Tibial nerve (tissue), 4 donors: ENCODE data around the gene GIPC3. TPM values are rescaled to one million over a fixed set of nuclear protein-coding genes. Genes with fewer than 3 reads are reported as not detected.

Experiments
- DNase-seq, 2 donors: peaks; one replicate each; pipeline ENCODE4 v3.0.0-alpha.2; 2019; ENCODE audit warnings: low spot score in 2 of 2
- H3K27ac ChIP-seq, 4 donors: fragments of 200-600 bp; sonication (generic) in 3 of 4; one replicate each; pipeline ENCODE4 v1.5.1; 2017 to 2019; ENCODE audit warnings: mild to moderate bottlenecking in 1 of 4
- H3K27me3 ChIP-seq, 2 donors: fragments of 200-600 bp; sonication (generic) in 1 of 2; one replicate each; pipeline versions ENCODE4 v1.5.1 to v1.6.0; 2017 to 2019
- H3K36me3 ChIP-seq, 3 donors: fragments of 200-600 bp; sonication (generic); one replicate each; pipeline ENCODE4 v1.5.1; 2018 to 2019
- H3K4me1 ChIP-seq, 4 donors: fragments of 200-600 bp; sonication (generic) in 3 of 4; one replicate each; pipeline ENCODE4 v1.5.1; 2017 to 2019
- H3K4me3 ChIP-seq, 4 donors: fragments of 200-600 bp; sonication (generic) in 3 of 4; one replicate each; pipeline ENCODE4 v1.5.1; 2017 to 2019; ENCODE audit warnings: mild to moderate bottlenecking in 1 of 4, moderate library complexity in 1 of 4
- H3K9me3 ChIP-seq, 4 donors: fragments of 200-600 bp; sonication (generic) in 3 of 4; one replicate each; pipeline ENCODE4 v1.5.1; 2017 to 2019
- CTCF ChIP-seq, 5 experiments: fragments of 200-600 bp in 3 of 5; fragments of 450-650 bp in 2 of 5; sonication (generic) in 3 of 5; IDR thresholded peaks; one replicate each; pipeline ENCODE4 v1.5.1; 2016 to 2019; ENCODE audit warnings: antibody characterized with exemption in 5 of 5, mild to moderate bottlenecking in 3 of 5, moderate library complexity in 2 of 5
- EP300 ChIP-seq, 2 donors: sonication (generic); formaldehyde crosslinking; IDR thresholded peaks; one replicate each; pipeline ENCODE4 v1.6.1; 2017; ENCODE audit warnings: antibody characterized with exemption in 2 of 2, mild to moderate bottlenecking in 1 of 2
- POLR2A ChIP-seq, 2 donors: fragments of 450-650 bp; IDR thresholded peaks; one replicate each; pipeline ENCODE4 v1.6.1; 2017; ENCODE audit warnings: antibody characterized with exemption in 2 of 2, mild to moderate bottlenecking in 2 of 2, moderate library complexity in 2 of 2
- WGBS, 2 donors: methylation state at CpG; one replicate each; pipeline ENCODE4 v1.1.5; 2018; 5-methylcytosine and 5-hydroxymethylcytosine counted together
- total RNA-seq, 4 donors: library from RNA; depleted of rRNA; stranded (reverse); fragments of >200 nt; gene quantifications; one replicate each; pipeline ENCODE4 v1.1.0, GENCODE V29; 2016

The GIPC3 gene
- total RNA-seq, 4 donors from 2014 or later: 0.21 to 2.4 (median 1.1) TPM

- Histone ChIP-seq H3K36me3 (peaks cover 0 to 47% (median 6%) of the 10 kb centered on the region in 3 donors), H3K27ac (no peak overlapping the region), H3K9me3 (no peaks in the 10 kb centered on the region), H3K27me3 (no peaks in the 10 kb centered on the region), H3K4me1 (peaks cover 0 to 55% (median 30%) of the 10 kb centered on the region in 4 donors), H3K4me3 (no peak overlapping the region)
- DNase-seq: no peak
- WGBS, 2 donors: 87 to 89% methylated on average over 28 to 34 of the region's 34 CpGs
- TF ChIP-seq POLR2A (IDR thresholded peaks at IDR 0.05) (no peak), EP300 (IDR thresholded peaks at IDR 0.05) (no peak), CTCF (IDR thresholded peaks at IDR 0.05) (no peak)
Measured at GRCh38 chr19:3550947-3551791, 34.1 kb upstream of the GIPC3 start.

- 74 to 84% methylated on average over 9 of the region's 9 CpGs for WGBS, 2 donors
- Histone ChIP-seq H3K27me3 (no peaks in the 10 kb centered on the region), H3K9me3 (no peaks in the 10 kb centered on the region), H3K36me3 (peaks cover 0 to 42% (median 6%) of the 10 kb centered on the region in 3 donors), H3K4me3 (no peak overlapping the region), H3K27ac (peak overlapping the region in 1 of 4 donors; percentile 56), H3K4me1 (peaks cover 0 to 60% (median 34%) of the 10 kb centered on the region in 4 donors)
- TF ChIP-seq EP300 (IDR thresholded peaks at IDR 0.05) (no peak), POLR2A (IDR thresholded peaks at IDR 0.05) (no peak), CTCF (IDR thresholded peaks at IDR 0.05) (no peak)
- no peak for DNase-seq
Measured at GRCh38 chr19:3551792-3552095, 33.5 kb upstream of the GIPC3 start.

GRCh38 chr19:3554254-3555083, 30.8 kb upstream of the GIPC3 start:
- no peak for DNase-seq
- Histone ChIP-seq H3K9me3 (no peaks in the 10 kb centered on the region), H3K4me3 (peak overlapping the region in 1 of 4 donors; percentile 1), H3K36me3 (peaks cover 0 to 19% (median 0%) of the 10 kb centered on the region in 3 donors), H3K27me3 (no peaks in the 10 kb centered on the region), H3K27ac (peak overlapping the region in 3 of 4 donors; percentile 56 to 96 (median 78)), H3K4me1 (peaks cover 0 to 50% (median 27%) of the 10 kb centered on the region in 4 donors)
- no peak for TF ChIP-seq EP300 (IDR thresholded peaks at IDR 0.05)
- TF ChIP-seq POLR2A (IDR thresholded peaks at IDR 0.05): no peak
- no peak for TF ChIP-seq CTCF (IDR thresholded peaks at IDR 0.05)
- WGBS, 2 donors: 69 to 72% methylated on average over 20 to 21 of the region's 21 CpGs

GRCh38 chr19:3555653-3556422, 29.4 kb upstream of the GIPC3 start:
- Histone ChIP-seq H3K9me3 (no peaks in the 10 kb centered on the region), H3K4me3 (peak overlapping the region; percentile 93 to 98 (median 96)), H3K27ac (peak overlapping the region in 3 of 4 donors; percentile 56 to 96 (median 73)), H3K27me3 (no peaks in the 10 kb centered on the region), H3K4me1 (peaks cover 0 to 50% (median 27%) of the 10 kb centered on the region in 4 donors), H3K36me3 (peaks cover 0 to 6% (median 0%) of the 10 kb centered on the region in 3 donors)
- TF ChIP-seq POLR2A (IDR thresholded peaks at IDR 0.05): no peak
- TF ChIP-seq EP300 (IDR thresholded peaks at IDR 0.05): no peak
- TF ChIP-seq CTCF (IDR thresholded peaks at IDR 0.05): no peak
- 32 to 52% methylated on average over 14 to 15 of the region's 15 CpGs for WGBS, 2 donors
- DNase-seq: no peak
